GM23338 (cell line): ENCODE measurements around the gene CLIC5. TPM values are rescaled to one million over a fixed set of nuclear protein-coding genes. Genes with fewer than 3 reads are reported as not detected.

Experiments
- ATAC-seq: fragments of 200-7000 bp; cut with Tn5 transposase; 3 replicates; pipeline ENCODE4 v1.9.1; 2020
- DNase-seq: peaks from one replicate; pipeline ENCODE4 v3.0.0-alpha.2; 2015; ENCODE audit warnings: low spot score
- H2AFZ ChIP-seq: fragments of 200-600 bp; sonication (generic); 2 replicates; pipeline ENCODE4 v1.8.0; 2016; ENCODE audit warnings: antibody characterized with exemption, mild to moderate bottlenecking, moderate library complexity
- H3F3A ChIP-seq: fragments of 200-600 bp; sonication (generic); replicated peaks from 2 replicates; pipeline ENCODE4 v1.8.0; 2017; ENCODE audit warnings: antibody characterized with exemption, mixed run types, low read depth
- H3K27ac ChIP-seq: fragments of 200-600 bp; sonication (generic); 2 replicates; pipeline ENCODE4 v1.6.1; 2016; ENCODE audit warnings: low read depth
- H3K27me3 ChIP-seq: fragments of 200-600 bp; sonication (generic); 2 replicates; pipeline ENCODE4 v1.8.0; 2016; ENCODE audit warnings: mild to moderate bottlenecking, mixed run types, moderate library complexity; ENCODE audit not compliant: insufficient read depth
- H3K36me3 ChIP-seq: fragments of 200-600 bp; sonication (generic); 2 replicates; pipeline ENCODE4 v1.8.0; 2016; ENCODE audit warnings: mild to moderate bottlenecking; ENCODE audit not compliant: insufficient read depth
- H3K4me1 ChIP-seq: fragments of 200-600 bp; sonication (generic); 2 replicates; pipeline ENCODE4 v1.8.0; 2016; ENCODE audit warnings: mild to moderate bottlenecking, moderate library complexity; ENCODE audit not compliant: insufficient read depth
- H3K4me2 ChIP-seq: fragments of 200-600 bp; sonication (generic); 2 replicates; pipeline ENCODE4 v1.7.1; 2017; ENCODE audit warnings: mixed run types
- H3K4me3 ChIP-seq: fragments of 200-600 bp; sonication (generic); 2 replicates; pipeline ENCODE4 v1.6.1; 2016; ENCODE audit warnings: mixed run types
- H3K79me2 ChIP-seq: fragments of 200-600 bp; sonication (generic); replicated peaks from 2 replicates; pipeline ENCODE4 v1.8.0; 2017; ENCODE audit warnings: mild to moderate bottlenecking; ENCODE audit not compliant: insufficient read depth
- H3K9me2 ChIP-seq: fragments of 200-600 bp; sonication (generic); 2 replicates; pipeline ENCODE4 v1.8.0; 2017; ENCODE audit not compliant: insufficient read depth
- H4K20me1 ChIP-seq: fragments of 200-600 bp; sonication (generic); replicated peaks from 2 replicates; pipeline ENCODE4 v1.8.0; 2017; ENCODE audit warnings: mild to moderate bottlenecking; ENCODE audit not compliant: insufficient read depth
- H3K27ac Mint-ChIP-seq: 2 replicates; pipeline ENCODE4 v1.8.0; 2020; ENCODE audit warnings: inconsistent platforms, mild to moderate bottlenecking, moderate library complexity, mixed read lengths
- H3K27me3 Mint-ChIP-seq: 3 replicates; pipeline ENCODE4 v1.8.0; 2022; ENCODE audit warnings: low read depth, mild to moderate bottlenecking, moderate library complexity, mixed read lengths, inconsistent platforms; ENCODE audit not compliant: insufficient read depth, poor library complexity
- H3K36me3 Mint-ChIP-seq: 3 replicates; pipeline ENCODE4 v1.8.0; 2021; ENCODE audit warnings: low read depth, mild to moderate bottlenecking, inconsistent platforms, moderate library complexity, mixed read lengths
- H3K4me1 Mint-ChIP-seq: 3 replicates; pipeline ENCODE4 v1.8.0; 2020; ENCODE audit warnings: mild to moderate bottlenecking, inconsistent platforms, mixed read lengths
- H3K4me3 Mint-ChIP-seq: 3 replicates; pipeline ENCODE4 v1.8.0; 2021; ENCODE audit warnings: moderate library complexity, mild to moderate bottlenecking, inconsistent platforms, mixed read lengths
- H3K9me3 Mint-ChIP-seq: 3 replicates; pipeline ENCODE4 v1.8.0; 2020; ENCODE audit warnings: moderate library complexity, mild to moderate bottlenecking, inconsistent platforms, mixed read lengths
- CREB1 ChIP-seq: fragments of 250-450 bp; sonication (Bioruptor Pico); IDR thresholded peaks from 2 replicates; pipeline ENCODE4 v1.5.0; 2020; ENCODE audit warnings: low read depth, mild to moderate bottlenecking, moderate library complexity
- EZH2 ChIP-seq: fragments of 200-600 bp; sonication (generic); IDR thresholded peaks from one replicate; pipeline ENCODE4 v1.8.0; 2017; ENCODE audit warnings: antibody characterized with exemption, mild to moderate bottlenecking, low read depth; ENCODE audit not compliant: unreplicated experiment
- EZH2phosphoT487 ChIP-seq: fragments of 200-600 bp; sonication (generic); IDR thresholded peaks from one replicate; pipeline ENCODE4 v1.8.1; 2018; ENCODE audit warnings: antibody characterized with exemption; ENCODE audit not compliant: unreplicated experiment
- JUNB ChIP-seq: IDR thresholded peaks from one replicate; pipeline ENCODE4 v1.6.1; 2016; ENCODE audit warnings: antibody characterized with exemption; ENCODE audit not compliant: unreplicated experiment
- NANOG ChIP-seq: IDR thresholded peaks from 2 replicates; pipeline ENCODE4 v1.6.1; 2016; ENCODE audit warnings: antibody characterized with exemption, borderline replicate concordance
- POLR2AphosphoS5 ChIP-seq: IDR thresholded peaks from 2 replicates; pipeline ENCODE4 v1.6.1; 2016; ENCODE audit warnings: antibody characterized with exemption, low read depth
- STAT1 ChIP-seq: IDR thresholded peaks from one replicate; pipeline ENCODE4 v1.6.1; 2016; ENCODE audit warnings: antibody characterized with exemption; ENCODE audit not compliant: unreplicated experiment
- ZNF114 ChIP-seq: fragments of 250-450 bp; sonication (Bioruptor Pico); IDR thresholded peaks from 2 replicates; pipeline ENCODE4 v1.5.0; 2020; ENCODE audit warnings: mild to moderate bottlenecking, moderate library complexity
- ZNF331 ChIP-seq: fragments of 250-450 bp; sonication (Bioruptor Pico); IDR thresholded peaks from 2 replicates; pipeline ENCODE4 v1.5.0; 2020; ENCODE audit warnings: low read depth, mild to moderate bottlenecking, moderate library complexity
- polyA plus RNA-seq: library from polyadenylated mRNA; unstranded; fragments of >200 nt; fragmentation: Nextera tagmentation; extraction: Ambion mirVana; gene quantifications from 2 replicates; pipeline ENCODE4 v1.2.1, GENCODE V29; 2016
- total RNA-seq: library from RNA; depleted of rRNA; stranded (reverse); fragments of >200 nt; shearing (Covaris generic); gene quantifications from 2 replicates; pipeline ENCODE4 v1.2.3, GENCODE V29; 2014
- TF ChIP-seq, protein P1 (sequence below), 2 experiments: fragments of 200-600 bp in 1 of 2; sonication (generic) in 1 of 2; conservative IDR thresholded peaks; 2 replicates each; pipeline versions ENCODE4 v1.5.1 to v1.6.1; 2016 to 2017; ENCODE audit warnings: antibody characterized with exemption in 2 of 2, low read depth in 2 of 2, mild to moderate bottlenecking in 2 of 2, moderate library complexity in 1 of 2
- TF ChIP-seq, protein P2 (sequence below): fragments of 250-450 bp; sonication (Bioruptor Pico); IDR thresholded peaks from 2 replicates; pipeline ENCODE4 v1.5.0; 2020; ENCODE audit warnings: mild to moderate bottlenecking, moderate library complexity
- TF ChIP-seq, protein P3 (sequence below): IDR thresholded peaks from 2 replicates; pipeline ENCODE4 v1.6.1; 2016; ENCODE audit warnings: antibody characterized with exemption
- TF ChIP-seq, protein P4 (sequence below): IDR thresholded peaks from one replicate; pipeline ENCODE4 v1.6.1; 2018; ENCODE audit warnings: antibody characterized with exemption; ENCODE audit not compliant: unreplicated experiment

CLIC5 gene
- total and polyA plus RNA-seq, 2 experiments from 2014 or later = 0.08 TPM; not detected in 1

DNA sequence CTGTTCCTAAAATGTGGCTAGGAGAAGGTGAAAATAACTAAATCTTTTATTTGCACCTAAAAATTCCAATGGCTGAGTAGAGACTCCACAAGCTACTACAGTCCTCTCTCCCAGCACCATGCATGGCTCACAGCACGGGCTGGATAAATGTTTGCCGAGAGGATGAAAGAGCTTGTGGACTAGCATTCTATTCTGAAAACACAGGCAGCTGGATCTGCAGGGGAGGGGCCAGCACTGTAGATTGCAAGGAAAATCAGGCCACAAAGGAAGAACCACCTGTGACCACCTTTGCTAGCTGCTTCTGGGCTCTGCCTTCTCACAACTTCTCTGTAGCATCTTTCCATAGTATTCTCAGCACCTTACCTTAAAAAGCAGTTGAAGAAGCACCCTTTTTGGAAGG is 46.6 kb downstream of the CLIC5 start:
- Mint-ChIP-seq H3K27ac (no peak overlapping the region), H3K36me3 (no peaks in the 10 kb centered on the region), H3K4me3 (no peak overlapping the region), H3K4me1 (peaks cover 12% of the 10 kb centered on the region; the same call in 2 of the 3 replicates), H3K27me3 (peaks cover 2% of the 10 kb centered on the region), H3K9me3 (no peaks in the 10 kb centered on the region)
- Histone ChIP-seq H3K4me2 (no peak overlapping the region), H3K27ac (no peak overlapping the region), H3K4me1 (peaks cover 7% of the 10 kb centered on the region), H4K20me1 (no peaks in the 10 kb centered on the region), H2AFZ (no peak overlapping the region), H3F3A (no peaks in the 10 kb centered on the region), H3K9me2 (peaks cover 33% of the 10 kb centered on the region), H3K27me3 (no peaks in the 10 kb centered on the region), H3K36me3 (no peaks in the 10 kb centered on the region; the same call in 1 of the 2 replicates), H3K79me2 (no peaks in the 10 kb centered on the region), H3K4me3 (no peak overlapping the region)
- no peak for TF ChIP-seq POLR2AphosphoS5
- no peak for TF ChIP-seq JUNB
- TF ChIP-seq, protein P1, sequence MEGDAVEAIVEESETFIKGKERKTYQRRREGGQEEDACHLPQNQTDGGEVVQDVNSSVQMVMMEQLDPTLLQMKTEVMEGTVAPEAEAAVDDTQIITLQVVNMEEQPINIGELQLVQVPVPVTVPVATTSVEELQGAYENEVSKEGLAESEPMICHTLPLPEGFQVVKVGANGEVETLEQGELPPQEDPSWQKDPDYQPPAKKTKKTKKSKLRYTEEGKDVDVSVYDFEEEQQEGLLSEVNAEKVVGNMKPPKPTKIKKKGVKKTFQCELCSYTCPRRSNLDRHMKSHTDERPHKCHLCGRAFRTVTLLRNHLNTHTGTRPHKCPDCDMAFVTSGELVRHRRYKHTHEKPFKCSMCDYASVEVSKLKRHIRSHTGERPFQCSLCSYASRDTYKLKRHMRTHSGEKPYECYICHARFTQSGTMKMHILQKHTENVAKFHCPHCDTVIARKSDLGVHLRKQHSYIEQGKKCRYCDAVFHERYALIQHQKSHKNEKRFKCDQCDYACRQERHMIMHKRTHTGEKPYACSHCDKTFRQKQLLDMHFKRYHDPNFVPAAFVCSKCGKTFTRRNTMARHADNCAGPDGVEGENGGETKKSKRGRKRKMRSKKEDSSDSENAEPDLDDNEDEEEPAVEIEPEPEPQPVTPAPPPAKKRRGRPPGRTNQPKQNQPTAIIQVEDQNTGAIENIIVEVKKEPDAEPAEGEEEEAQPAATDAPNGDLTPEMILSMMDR (conservative IDR thresholded peaks at IDR 0.05; ENCODE audit: low read depth in 2 of 2) = no peak
- no peak for TF ChIP-seq EZH2
- no peak for TF ChIP-seq ZNF114 (CRISPR knock-in tag)
- TF ChIP-seq, protein P2, sequence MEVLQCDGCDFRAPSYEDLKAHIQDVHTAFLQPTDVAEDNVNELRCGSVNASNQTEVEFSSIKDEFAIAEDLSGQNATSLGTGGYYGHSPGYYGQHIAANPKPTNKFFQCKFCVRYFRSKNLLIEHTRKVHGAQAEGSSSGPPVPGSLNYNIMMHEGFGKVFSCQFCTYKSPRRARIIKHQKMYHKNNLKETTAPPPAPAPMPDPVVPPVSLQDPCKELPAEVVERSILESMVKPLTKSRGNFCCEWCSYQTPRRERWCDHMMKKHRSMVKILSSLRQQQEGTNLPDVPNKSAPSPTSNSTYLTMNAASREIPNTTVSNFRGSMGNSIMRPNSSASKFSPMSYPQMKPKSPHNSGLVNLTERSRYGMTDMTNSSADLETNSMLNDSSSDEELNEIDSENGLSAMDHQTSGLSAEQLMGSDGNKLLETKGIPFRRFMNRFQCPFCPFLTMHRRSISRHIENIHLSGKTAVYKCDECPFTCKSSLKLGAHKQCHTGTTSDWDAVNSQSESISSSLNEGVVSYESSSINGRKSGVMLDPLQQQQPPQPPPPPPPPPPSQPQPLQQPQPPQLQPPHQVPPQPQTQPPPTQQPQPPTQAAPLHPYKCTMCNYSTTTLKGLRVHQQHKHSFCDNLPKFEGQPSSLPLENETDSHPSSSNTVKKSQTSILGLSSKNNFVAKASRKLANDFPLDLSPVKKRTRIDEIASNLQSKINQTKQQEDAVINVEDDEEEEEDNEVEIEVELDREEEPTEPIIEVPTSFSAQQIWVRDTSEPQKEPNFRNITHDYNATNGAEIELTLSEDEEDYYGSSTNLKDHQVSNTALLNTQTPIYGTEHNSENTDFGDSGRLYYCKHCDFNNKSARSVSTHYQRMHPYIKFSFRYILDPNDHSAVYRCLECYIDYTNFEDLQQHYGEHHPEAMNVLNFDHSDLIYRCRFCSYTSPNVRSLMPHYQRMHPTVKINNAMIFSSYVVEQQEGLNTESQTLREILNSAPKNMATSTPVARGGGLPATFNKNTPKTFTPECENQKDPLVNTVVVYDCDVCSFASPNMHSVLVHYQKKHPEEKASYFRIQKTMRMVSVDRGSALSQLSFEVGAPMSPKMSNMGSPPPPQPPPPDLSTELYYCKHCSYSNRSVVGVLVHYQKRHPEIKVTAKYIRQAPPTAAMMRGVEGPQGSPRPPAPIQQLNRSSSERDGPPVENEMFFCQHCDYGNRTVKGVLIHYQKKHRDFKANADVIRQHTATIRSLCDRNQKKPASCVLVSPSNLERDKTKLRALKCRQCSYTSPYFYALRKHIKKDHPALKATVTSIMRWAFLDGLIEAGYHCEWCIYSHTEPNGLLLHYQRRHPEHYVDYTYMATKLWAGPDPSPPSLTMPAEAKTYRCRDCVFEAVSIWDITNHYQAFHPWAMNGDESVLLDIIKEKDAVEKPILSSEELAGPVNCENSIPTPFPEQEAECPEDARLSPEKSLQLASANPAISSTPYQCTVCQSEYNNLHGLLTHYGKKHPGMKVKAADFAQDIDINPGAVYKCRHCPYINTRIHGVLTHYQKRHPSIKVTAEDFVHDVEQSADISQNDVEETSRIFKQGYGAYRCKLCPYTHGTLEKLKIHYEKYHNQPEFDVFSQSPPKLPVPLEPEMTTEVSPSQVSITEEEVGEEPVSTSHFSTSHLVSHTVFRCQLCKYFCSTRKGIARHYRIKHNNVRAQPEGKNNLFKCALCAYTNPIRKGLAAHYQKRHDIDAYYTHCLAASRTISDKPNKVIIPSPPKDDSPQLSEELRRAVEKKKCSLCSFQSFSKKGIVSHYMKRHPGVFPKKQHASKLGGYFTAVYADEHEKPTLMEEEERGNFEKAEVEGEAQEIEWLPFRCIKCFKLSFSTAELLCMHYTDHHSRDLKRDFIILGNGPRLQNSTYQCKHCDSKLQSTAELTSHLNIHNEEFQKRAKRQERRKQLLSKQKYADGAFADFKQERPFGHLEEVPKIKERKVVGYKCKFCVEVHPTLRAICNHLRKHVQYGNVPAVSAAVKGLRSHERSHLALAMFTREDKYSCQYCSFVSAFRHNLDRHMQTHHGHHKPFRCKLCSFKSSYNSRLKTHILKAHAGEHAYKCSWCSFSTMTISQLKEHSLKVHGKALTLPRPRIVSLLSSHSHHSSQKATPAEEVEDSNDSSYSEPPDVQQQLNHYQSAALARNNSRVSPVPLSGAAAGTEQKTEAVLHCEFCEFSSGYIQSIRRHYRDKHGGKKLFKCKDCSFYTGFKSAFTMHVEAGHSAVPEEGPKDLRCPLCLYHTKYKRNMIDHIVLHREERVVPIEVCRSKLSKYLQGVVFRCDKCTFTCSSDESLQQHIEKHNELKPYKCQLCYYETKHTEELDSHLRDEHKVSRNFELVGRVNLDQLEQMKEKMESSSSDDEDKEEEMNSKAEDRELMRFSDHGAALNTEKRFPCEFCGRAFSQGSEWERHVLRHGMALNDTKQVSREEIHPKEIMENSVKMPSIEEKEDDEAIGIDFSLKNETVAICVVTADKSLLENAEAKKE = no peak
- TF ChIP-seq, protein P3, sequence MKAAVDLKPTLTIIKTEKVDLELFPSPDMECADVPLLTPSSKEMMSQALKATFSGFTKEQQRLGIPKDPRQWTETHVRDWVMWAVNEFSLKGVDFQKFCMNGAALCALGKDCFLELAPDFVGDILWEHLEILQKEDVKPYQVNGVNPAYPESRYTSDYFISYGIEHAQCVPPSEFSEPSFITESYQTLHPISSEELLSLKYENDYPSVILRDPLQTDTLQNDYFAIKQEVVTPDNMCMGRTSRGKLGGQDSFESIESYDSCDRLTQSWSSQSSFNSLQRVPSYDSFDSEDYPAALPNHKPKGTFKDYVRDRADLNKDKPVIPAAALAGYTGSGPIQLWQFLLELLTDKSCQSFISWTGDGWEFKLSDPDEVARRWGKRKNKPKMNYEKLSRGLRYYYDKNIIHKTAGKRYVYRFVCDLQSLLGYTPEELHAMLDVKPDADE = no peak
- TF ChIP-seq CREB1 (CRISPR knock-in tag) = no peak
- TF ChIP-seq EZH2phosphoT487 = no peak
- TF ChIP-seq, protein P4, sequence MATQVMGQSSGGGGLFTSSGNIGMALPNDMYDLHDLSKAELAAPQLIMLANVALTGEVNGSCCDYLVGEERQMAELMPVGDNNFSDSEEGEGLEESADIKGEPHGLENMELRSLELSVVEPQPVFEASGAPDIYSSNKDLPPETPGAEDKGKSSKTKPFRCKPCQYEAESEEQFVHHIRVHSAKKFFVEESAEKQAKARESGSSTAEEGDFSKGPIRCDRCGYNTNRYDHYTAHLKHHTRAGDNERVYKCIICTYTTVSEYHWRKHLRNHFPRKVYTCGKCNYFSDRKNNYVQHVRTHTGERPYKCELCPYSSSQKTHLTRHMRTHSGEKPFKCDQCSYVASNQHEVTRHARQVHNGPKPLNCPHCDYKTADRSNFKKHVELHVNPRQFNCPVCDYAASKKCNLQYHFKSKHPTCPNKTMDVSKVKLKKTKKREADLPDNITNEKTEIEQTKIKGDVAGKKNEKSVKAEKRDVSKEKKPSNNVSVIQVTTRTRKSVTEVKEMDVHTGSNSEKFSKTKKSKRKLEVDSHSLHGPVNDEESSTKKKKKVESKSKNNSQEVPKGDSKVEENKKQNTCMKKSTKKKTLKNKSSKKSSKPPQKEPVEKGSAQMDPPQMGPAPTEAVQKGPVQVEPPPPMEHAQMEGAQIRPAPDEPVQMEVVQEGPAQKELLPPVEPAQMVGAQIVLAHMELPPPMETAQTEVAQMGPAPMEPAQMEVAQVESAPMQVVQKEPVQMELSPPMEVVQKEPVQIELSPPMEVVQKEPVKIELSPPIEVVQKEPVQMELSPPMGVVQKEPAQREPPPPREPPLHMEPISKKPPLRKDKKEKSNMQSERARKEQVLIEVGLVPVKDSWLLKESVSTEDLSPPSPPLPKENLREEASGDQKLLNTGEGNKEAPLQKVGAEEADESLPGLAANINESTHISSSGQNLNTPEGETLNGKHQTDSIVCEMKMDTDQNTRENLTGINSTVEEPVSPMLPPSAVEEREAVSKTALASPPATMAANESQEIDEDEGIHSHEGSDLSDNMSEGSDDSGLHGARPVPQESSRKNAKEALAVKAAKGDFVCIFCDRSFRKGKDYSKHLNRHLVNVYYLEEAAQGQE = no peak
- TF ChIP-seq ZNF331 (CRISPR knock-in tag) = no peak
- TF ChIP-seq STAT1 = no peak
- no peak for TF ChIP-seq NANOG
- DNase-seq (no peak), ATAC-seq (no peak)
